HFFc6 (cell line): ENCODE measurements around the gene COMMD4. TPM values are rescaled to one million over a fixed set of nuclear protein-coding genes. Genes with fewer than 3 reads are reported as not detected.

Experiments used
- DNase-seq: peaks from one replicate; pipeline ENCODE4 v3.0.0-alpha.2; 2018
- H3K27ac Mint-ChIP-seq: 2 replicates; pipeline ENCODE4 v1.8.0; 2020; ENCODE audit warnings: mild to moderate bottlenecking, mixed read lengths
- H3K27me3 Mint-ChIP-seq: 2 replicates; pipeline ENCODE4 v1.8.0; 2021; ENCODE audit warnings: mild to moderate bottlenecking, moderate library complexity, mixed read lengths; ENCODE audit not compliant: insufficient read depth
- H3K36me3 Mint-ChIP-seq: 2 replicates; pipeline ENCODE4 v1.8.0; 2021; ENCODE audit warnings: low read depth, mixed read lengths
- H3K4me1 Mint-ChIP-seq: 2 replicates; pipeline ENCODE4 v1.8.0; 2020; ENCODE audit warnings: low read depth, mixed read lengths
- H3K4me3 Mint-ChIP-seq: 2 replicates; pipeline ENCODE4 v1.8.0; 2020; ENCODE audit warnings: mild to moderate bottlenecking, moderate library complexity, mixed read lengths
- H3K9me3 Mint-ChIP-seq: 2 replicates; pipeline ENCODE4 v1.8.0; 2020; ENCODE audit warnings: mild to moderate bottlenecking, mixed read lengths
- CTCF ChIP-seq: fragments of 200-600 bp; sonication (generic); IDR thresholded peaks from 2 replicates; pipeline ENCODE4 v1.5.0; 2021; ENCODE audit warnings: antibody characterized with exemption, mild to moderate bottlenecking
- total RNA-seq, 6 experiments: library from RNA; stranded (reverse); fragmentation: NEBNext Ultra II Directional; extraction: Animal tissue kit (Norgen Biotek cat#: 25700); gene quantifications; 2 replicates in 1 of 6; 3 replicates in 5 of 6; pipeline ENCODE4 v1.2.3, GENCODE V29; 2021

Gene COMMD4
- total RNA-seq, 6 experiments from 2014 or later, result 90.1 to 133 (median 109) TPM

GRCh38 chr15:75360856-75361255 is 25.0 kb downstream of the COMMD4 start:
- Mint-ChIP-seq H3K4me1 (no peaks in the 10 kb centered on the region), H3K27ac (no peak overlapping the region), H3K36me3 (0 out of 2 replicates have a peak, but pooled peaks cover 9% of the 10 kb centered on the region), H3K9me3 (no peaks in the 10 kb centered on the region), H3K27me3 (peaks cover 1% of the 10 kb centered on the region), H3K4me3 (no peak overlapping the region)
- no peak for TF ChIP-seq CTCF
- no peak for DNase-seq

GRCh38 chr15:75361361-75361988 is 25.6 kb downstream of the COMMD4 start:
- H3K27me3 Mint-ChIP-seq, result peaks cover 1% of the 10 kb centered on the region
- H3K27ac Mint-ChIP-seq, result no peak overlapping the region
- no peak for DNase-seq
- 0 out of 2 replicates have a peak, but pooled peaks cover 9% of the 10 kb centered on the region for H3K36me3 Mint-ChIP-seq
- no peak for TF ChIP-seq CTCF
- H3K4me3 Mint-ChIP-seq, result no peak overlapping the region
- no peaks in the 10 kb centered on the region for H3K9me3 Mint-ChIP-seq
- H3K4me1 Mint-ChIP-seq, result no peaks in the 10 kb centered on the region

GRCh38 chr15:75361989-75362641 is 26.3 kb downstream of the COMMD4 start:
- no peak for TF ChIP-seq CTCF
- H3K27ac Mint-ChIP-seq, result no peak overlapping the region
- no peaks in the 10 kb centered on the region for H3K9me3 Mint-ChIP-seq
- H3K36me3 Mint-ChIP-seq, result 0 out of 2 replicates have a peak, but pooled peaks cover 9% of the 10 kb centered on the region
- H3K4me3 Mint-ChIP-seq, result no peak overlapping the region
- peaks cover 1% of the 10 kb centered on the region for H3K27me3 Mint-ChIP-seq
- no peak for DNase-seq
- no peaks in the 10 kb centered on the region for H3K4me1 Mint-ChIP-seq

- Mint-ChIP-seq H3K27me3 (peaks cover 4% of the 10 kb centered on the region), H3K9me3 (no peaks in the 10 kb centered on the region), H3K4me3 (no peak overlapping the region), H3K27ac (no peak overlapping the region), H3K4me1 (peaks cover 5% of the 10 kb centered on the region; the same call in 1 of the 2 replicates), H3K36me3 (0 out of 2 replicates have a peak, but pooled peaks cover 9% of the 10 kb centered on the region)
- TF ChIP-seq CTCF, result no peak
- DNase-seq, result no peak
Observed at GRCh38 chr15:75362642-75363249, 26.9 kb downstream of the COMMD4 start.

GRCh38 chr15:75363786-75364185 is 27.9 kb downstream of the COMMD4 start:
- Mint-ChIP-seq H3K27me3 (peaks cover 10% of the 10 kb centered on the region), H3K36me3 (peaks cover 9% of the 10 kb centered on the region; the same call in 1 of the 2 replicates), H3K9me3 (no peaks in the 10 kb centered on the region), H3K27ac (no peak overlapping the region), H3K4me1 (peaks cover 8% of the 10 kb centered on the region), H3K4me3 (no peak overlapping the region)
- no peak for DNase-seq
- no peak for TF ChIP-seq CTCF
